ENCODE results near the gene CZIB.

The CZIB gene

DNA sequence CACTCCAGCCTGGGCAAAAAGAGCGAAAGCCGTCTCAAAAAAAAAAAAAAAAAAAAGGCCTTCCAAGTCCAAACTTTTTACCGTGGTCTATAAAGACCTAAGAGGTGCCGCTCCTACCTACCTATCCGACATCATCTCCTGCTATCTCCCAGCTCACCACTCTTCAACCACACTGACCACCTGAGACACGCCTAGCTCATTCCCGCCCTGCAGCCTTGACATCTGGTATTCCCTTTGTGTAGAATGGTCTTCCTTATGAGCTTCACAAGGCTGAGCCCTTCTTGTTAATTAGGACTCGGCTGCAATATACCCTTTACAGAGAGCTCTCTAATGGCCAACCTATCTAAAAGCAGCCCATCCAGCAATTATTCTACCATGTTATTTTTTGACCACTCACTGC lies 17.2 kb upstream of the CZIB start:
- Histone ChIP-seq H3K4me3 (ENCODE audit: low read depth, low read length, poor library complexity, severe bottlenecking) (peak overlapping the region; percentile 97), H3K27me3 (ENCODE audit: insufficient read depth, low read length) (no peaks in the 10 kb centered on the region), H3F3A (ENCODE audit: insufficient read depth, low read length) (no peaks in the 10 kb centered on the region), H3K9me2 (ENCODE audit: low read depth, low read length) (no peaks in the 10 kb centered on the region), H3K36me3 (ENCODE audit: insufficient read depth, low read length) (peaks cover 36% of the 10 kb centered on the region), H3K9ac (ENCODE audit: low read length) (peak overlapping the region; percentile 94), H2AFZ (ENCODE audit: low read length) (no peak overlapping the region), H3K79me2 (ENCODE audit: insufficient read depth, low read length) (peaks cover 10% of the 10 kb centered on the region), H3K27ac (ENCODE audit: low read depth, low read length, poor library complexity, severe bottlenecking) (no peak overlapping the region), H3K4me1 (ENCODE audit: insufficient read depth, low read length, severe bottlenecking) (peaks cover 19% of the 10 kb centered on the region), H4K20me1 (ENCODE audit: insufficient read depth, low read length) (no peaks in the 10 kb centered on the region), H3K4me2 (ENCODE audit: low read length) (peak overlapping the region; percentile 97), H3K9me3 (ENCODE audit: low read length) (no peaks in the 10 kb centered on the region)
- TF ChIP-seq EZH2 (IDR thresholded peaks at IDR 0.05; ENCODE audit: borderline replicate concordance, low read length): no peak

DNA sequence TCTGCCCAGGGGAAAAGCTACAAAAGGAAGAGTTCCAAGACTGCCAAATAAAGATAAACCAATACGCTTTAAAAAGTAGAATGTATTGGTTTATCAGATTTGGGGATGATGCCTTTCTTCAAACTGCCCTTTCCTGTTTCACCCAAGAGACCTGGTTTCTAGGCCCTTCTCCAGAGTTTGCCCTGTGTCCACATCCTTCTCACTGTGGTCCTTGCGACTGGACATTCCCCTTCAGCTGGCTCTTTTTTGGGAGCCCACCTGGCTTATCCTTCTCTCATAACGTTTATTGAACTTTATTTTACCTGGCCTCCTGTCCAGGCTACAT lies 490 bp upstream of the CZIB start:
- Histone ChIP-seq H3K27ac (ENCODE audit: low read depth, low read length, poor library complexity, severe bottlenecking) (no peak overlapping the region), H3K9me2 (ENCODE audit: low read depth, low read length) (no peaks in the 10 kb centered on the region), H3K4me3 (ENCODE audit: low read depth, low read length, poor library complexity, severe bottlenecking) (peak overlapping the region; percentile 85), H3K9ac (ENCODE audit: low read length) (peak overlapping the region; percentile 96), H4K20me1 (ENCODE audit: insufficient read depth, low read length) (no peaks in the 10 kb centered on the region), H3K4me2 (ENCODE audit: low read length) (peak overlapping the region; percentile 98), H3K36me3 (ENCODE audit: insufficient read depth, low read length) (peaks cover 7% of the 10 kb centered on the region; the same call in 1 of the 2 replicates), H3K27me3 (ENCODE audit: insufficient read depth, low read length) (no peaks in the 10 kb centered on the region), H3K9me3 (ENCODE audit: low read length) (no peaks in the 10 kb centered on the region), H3K79me2 (ENCODE audit: insufficient read depth, low read length) (no peaks in the 10 kb centered on the region), H3K4me1 (ENCODE audit: insufficient read depth, low read length, severe bottlenecking) (peaks cover 18% of the 10 kb centered on the region), H2AFZ (ENCODE audit: low read length) (no peak overlapping the region; the same call in 1 of the 2 replicates), H3F3A (ENCODE audit: insufficient read depth, low read length) (no peaks in the 10 kb centered on the region)
- no peak for TF ChIP-seq EZH2 (IDR thresholded peaks at IDR 0.05; ENCODE audit: borderline replicate concordance, low read length)
- TF ChIP-seq, protein P1, sequence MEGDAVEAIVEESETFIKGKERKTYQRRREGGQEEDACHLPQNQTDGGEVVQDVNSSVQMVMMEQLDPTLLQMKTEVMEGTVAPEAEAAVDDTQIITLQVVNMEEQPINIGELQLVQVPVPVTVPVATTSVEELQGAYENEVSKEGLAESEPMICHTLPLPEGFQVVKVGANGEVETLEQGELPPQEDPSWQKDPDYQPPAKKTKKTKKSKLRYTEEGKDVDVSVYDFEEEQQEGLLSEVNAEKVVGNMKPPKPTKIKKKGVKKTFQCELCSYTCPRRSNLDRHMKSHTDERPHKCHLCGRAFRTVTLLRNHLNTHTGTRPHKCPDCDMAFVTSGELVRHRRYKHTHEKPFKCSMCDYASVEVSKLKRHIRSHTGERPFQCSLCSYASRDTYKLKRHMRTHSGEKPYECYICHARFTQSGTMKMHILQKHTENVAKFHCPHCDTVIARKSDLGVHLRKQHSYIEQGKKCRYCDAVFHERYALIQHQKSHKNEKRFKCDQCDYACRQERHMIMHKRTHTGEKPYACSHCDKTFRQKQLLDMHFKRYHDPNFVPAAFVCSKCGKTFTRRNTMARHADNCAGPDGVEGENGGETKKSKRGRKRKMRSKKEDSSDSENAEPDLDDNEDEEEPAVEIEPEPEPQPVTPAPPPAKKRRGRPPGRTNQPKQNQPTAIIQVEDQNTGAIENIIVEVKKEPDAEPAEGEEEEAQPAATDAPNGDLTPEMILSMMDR (IDR thresholded peaks at IDR 0.05; ENCODE audit: low read length): no peak

DNA sequence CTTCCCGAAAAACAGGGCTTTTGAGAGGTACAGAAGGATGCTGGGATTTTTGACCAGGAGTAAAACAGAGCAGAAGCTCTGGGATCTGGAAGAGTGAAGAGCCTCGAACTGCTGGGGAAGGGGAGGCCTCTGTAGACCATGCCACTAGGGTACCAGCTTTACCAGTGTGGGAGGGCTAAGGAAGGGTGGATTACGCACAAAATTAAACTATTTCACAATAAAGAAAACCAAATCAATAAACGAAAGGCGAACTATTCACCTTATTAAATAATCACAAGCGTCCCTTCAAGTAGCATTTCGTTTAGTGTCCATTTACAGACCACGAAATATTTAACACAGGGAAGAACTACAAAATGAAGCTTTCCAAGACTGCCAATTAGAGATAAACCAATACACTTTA lies 723 bp downstream of the CZIB start:
- H3K9ac ChIP-seq (ENCODE audit: low read length): peak overlapping the region; percentile 96
- H3K27ac ChIP-seq (ENCODE audit: low read depth, low read length, poor library complexity, severe bottlenecking): peak overlapping the region; percentile 63
- H3K79me2 ChIP-seq (ENCODE audit: insufficient read depth, low read length): no peaks in the 10 kb centered on the region
- H3K4me2 ChIP-seq (ENCODE audit: low read length): peak overlapping the region; percentile 98
- H3K4me1 ChIP-seq (ENCODE audit: insufficient read depth, low read length, severe bottlenecking): peaks cover 18% of the 10 kb centered on the region
- H4K20me1 ChIP-seq (ENCODE audit: insufficient read depth, low read length): no peaks in the 10 kb centered on the region
- H3K9me3 ChIP-seq (ENCODE audit: low read length): no peaks in the 10 kb centered on the region
- peaks cover 11% of the 10 kb centered on the region; the same call in 1 of the 2 replicates for H3K36me3 ChIP-seq (ENCODE audit: insufficient read depth, low read length)
- H3F3A ChIP-seq (ENCODE audit: insufficient read depth, low read length): no peaks in the 10 kb centered on the region
- no peaks in the 10 kb centered on the region for H3K9me2 ChIP-seq (ENCODE audit: low read depth, low read length)
- no peak overlapping the region for H2AFZ ChIP-seq (ENCODE audit: low read length)
- H3K4me3 ChIP-seq (ENCODE audit: low read depth, low read length, poor library complexity, severe bottlenecking): peak overlapping the region; percentile 85
- TF ChIP-seq, protein P1 (IDR thresholded peaks at IDR 0.05; ENCODE audit: low read length): no peak
- no peak for TF ChIP-seq EZH2 (IDR thresholded peaks at IDR 0.05; ENCODE audit: borderline replicate concordance, low read length)
- no peaks in the 10 kb centered on the region for H3K27me3 ChIP-seq (ENCODE audit: insufficient read depth, low read length)

DNA sequence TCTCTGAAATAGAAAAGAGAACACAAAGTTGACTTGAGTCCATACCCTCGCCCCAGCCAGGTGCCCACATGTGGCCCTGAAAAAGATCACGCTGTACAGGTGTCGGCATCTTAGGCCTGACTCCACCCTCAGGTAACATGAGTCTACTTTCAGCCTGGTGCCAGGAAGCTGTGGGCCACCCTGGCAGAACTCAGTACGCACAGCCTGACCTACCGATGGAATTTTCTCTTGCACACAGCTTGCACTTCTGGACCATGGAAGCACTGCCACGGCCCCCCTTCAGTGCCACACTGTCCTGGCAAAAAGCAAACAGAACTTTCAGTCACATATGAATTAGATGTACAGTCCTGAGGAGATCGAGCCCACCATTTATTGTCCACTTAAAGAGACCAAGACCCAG lies 2.2 kb downstream of the CZIB start:
- no peaks in the 10 kb centered on the region for H3K27me3 ChIP-seq (ENCODE audit: insufficient read depth, low read length)
- no peaks in the 10 kb centered on the region for H3K79me2 ChIP-seq (ENCODE audit: insufficient read depth, low read length)
- H3K9ac ChIP-seq (ENCODE audit: low read length): no peak overlapping the region
- peaks cover 26% of the 10 kb centered on the region for H3K36me3 ChIP-seq (ENCODE audit: insufficient read depth, low read length)
- no peaks in the 10 kb centered on the region for H3K9me3 ChIP-seq (ENCODE audit: low read length)
- H3K4me2 ChIP-seq (ENCODE audit: low read length): no peak overlapping the region
- no peaks in the 10 kb centered on the region for H3F3A ChIP-seq (ENCODE audit: insufficient read depth, low read length)
- H3K4me1 ChIP-seq (ENCODE audit: insufficient read depth, low read length, severe bottlenecking): peaks cover 18% of the 10 kb centered on the region
- H3K9me2 ChIP-seq (ENCODE audit: low read depth, low read length): no peaks in the 10 kb centered on the region
- no peak overlapping the region for H3K4me3 ChIP-seq (ENCODE audit: low read depth, low read length, poor library complexity, severe bottlenecking)
- H2AFZ ChIP-seq (ENCODE audit: low read length): no peak overlapping the region
- TF ChIP-seq EZH2 (IDR thresholded peaks at IDR 0.05; ENCODE audit: borderline replicate concordance, low read length): no peak
- TF ChIP-seq, protein P1 (IDR thresholded peaks at IDR 0.05; ENCODE audit: low read length): no peak
- no peak overlapping the region for H3K27ac ChIP-seq (ENCODE audit: low read depth, low read length, poor library complexity, severe bottlenecking)
- H4K20me1 ChIP-seq (ENCODE audit: insufficient read depth, low read length): no peaks in the 10 kb centered on the region

All from OCI-LY1 (cell line).